Kidney glomerular epithelial cell (primary cell): ENCODE measurements around the gene CYB5A.
"Not testable (repeated sequence)": the region's sequence is repeated elsewhere in the genome, so short reads cannot be mapped to it uniquely, and the experiment has no call there.

Source experiments
- DNase-seq: peaks from one replicate; lab custom pipeline; 2025; lab: John Stamatoyannopoulos, UW

Gene CYB5A

GRCh38 chr18:74294526-74294925, 2.8 kb upstream of the CYB5A start:
- no peak for DNase-seq

- not testable (repeated sequence) for DNase-seq
Observed at GRCh38 chr18:74292982-74293381, 1.2 kb upstream of the CYB5A start.

GRCh38 chr18:74292541-74292858, 737 bp upstream of the CYB5A start:
- DNase-seq: no peak

GRCh38 chr18:74291472-74291770, 342 bp downstream of the CYB5A start:
- DNase-seq: no peak

GRCh38 chr18:74290794-74291471, 830 bp downstream of the CYB5A start:
- DNase-seq: no peak

- no peak for DNase-seq
Observed at GRCh38 chr18:74290021-74290420, 1.7 kb downstream of the CYB5A start.

GRCh38 chr18:74289137-74289536, 2.6 kb downstream of the CYB5A start:
- no peak for DNase-seq

- no peak for DNase-seq
Observed at GRCh38 chr18:74288730-74289129, 3.0 kb downstream of the CYB5A start.

- no peak for DNase-seq
Observed at GRCh38 chr18:74288041-74288440, 3.7 kb downstream of the CYB5A start.

- DNase-seq: no peak
Observed at GRCh38 chr18:74286856-74287255, 4.9 kb downstream of the CYB5A start.

GRCh38 chr18:74286106-74286855, 5.5 kb downstream of the CYB5A start:
- DNase-seq: no peak

- DNase-seq: not testable (repeated sequence)
Observed at GRCh38 chr18:74285583-74285982, 6.2 kb downstream of the CYB5A start.

GRCh38 chr18:74284980-74285355, 6.8 kb downstream of the CYB5A start:
- no peak for DNase-seq

- no peak for DNase-seq
Observed at GRCh38 chr18:74284191-74284979, 7.4 kb downstream of the CYB5A start.

GRCh38 chr18:74283646-74284045, 8.1 kb downstream of the CYB5A start:
- no peak for DNase-seq

- DNase-seq: no peak
Observed at GRCh38 chr18:74282755-74283554, 8.8 kb downstream of the CYB5A start.

- no peak for DNase-seq
Observed at GRCh38 chr18:74281980-74282754, 9.6 kb downstream of the CYB5A start.

GRCh38 chr18:74281011-74281979, 10.5 kb downstream of the CYB5A start:
- DNase-seq: no peak

GRCh38 chr18:74278983-74279382, 12.8 kb downstream of the CYB5A start:
- no peak for DNase-seq

- DNase-seq: no peak
Observed at GRCh38 chr18:74278058-74278457, 13.7 kb downstream of the CYB5A start.
